ENCODE measurements around the gene GRHPR.
A peak's percentile ranks its signal among the peaks of the same experiment; 100 is the strongest.
"Not testable (repeated sequence)": the region's sequence is repeated elsewhere in the genome, so short reads cannot be mapped to it uniquely, and the experiment has no call there.

The GRHPR gene

DNA sequence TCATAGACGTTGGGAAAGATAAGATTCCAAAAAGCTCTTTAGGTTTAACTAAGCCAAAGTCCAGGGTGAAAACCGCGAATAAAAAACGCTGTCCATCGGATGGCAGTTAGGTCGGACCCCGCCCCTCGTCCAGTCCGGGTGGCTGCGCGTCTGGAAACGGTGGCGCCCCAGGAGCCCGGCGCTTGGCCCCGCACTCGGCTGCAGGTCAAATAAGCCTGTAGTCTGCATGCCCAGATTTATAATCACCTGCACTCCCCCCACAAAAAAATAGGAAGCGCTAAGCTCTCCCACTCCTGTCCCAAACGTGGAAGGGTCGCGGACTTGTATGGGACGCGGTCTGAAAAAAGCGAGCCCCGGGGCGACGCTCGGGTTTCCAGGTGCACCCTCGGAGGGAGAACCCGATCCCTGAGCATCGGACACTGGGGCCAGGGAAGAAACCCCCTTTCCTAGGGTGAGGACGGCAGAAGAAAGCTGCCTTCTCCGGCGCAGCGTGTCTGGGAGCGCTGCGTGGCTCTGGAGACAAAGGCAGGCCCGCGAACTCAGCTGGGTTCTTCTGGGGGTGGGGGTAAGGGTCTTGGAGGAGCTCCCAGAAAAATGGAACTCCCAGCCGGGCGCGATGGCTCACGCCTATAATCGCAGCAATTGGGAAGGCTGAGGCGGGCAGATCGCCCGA lies 43.7 kb downstream of the GRHPR start:
- H3K36me3 ChIP-seq (ENCODE audit: low read length) = no peaks in the 10 kb centered on the region
- peak overlapping the region; percentile 80 for H3K4me2 ChIP-seq (ENCODE audit: low read depth, low read length, poor library complexity, severe bottlenecking)
- no peaks in the 10 kb centered on the region for H3K9me2 ChIP-seq (replicated peaks; ENCODE audit: insufficient read depth, low read length)
- peaks cover 37% of the 10 kb centered on the region for H3K79me2 ChIP-seq (ENCODE audit: insufficient read depth, low read length)
- peaks cover 11% of the 10 kb centered on the region; the same call in 1 of the 2 replicates for H3F3A ChIP-seq (ENCODE audit: insufficient read depth)
- no peaks in the 10 kb centered on the region for H3K9me3 ChIP-seq (ENCODE audit: insufficient read depth, low read length)
- TF ChIP-seq EZH2phosphoT487 (conservative IDR thresholded peaks at IDR 0.05; ENCODE audit: low read length) (no peak), CTCF (IDR thresholded peaks at IDR 0.05; ENCODE audit: insufficient read depth, low read length, poor library complexity, severe bottlenecking) (no peak)
- peak overlapping the region; percentile 65 for H3K4me3 ChIP-seq (ENCODE audit: insufficient read depth, low read length, poor library complexity, severe bottlenecking)
- peak overlapping the region; percentile 72 for H3K27ac ChIP-seq (ENCODE audit: low read depth, low read length)
- no peaks in the 10 kb centered on the region for H3K27me3 ChIP-seq (ENCODE audit: low read length)
- H3K9ac ChIP-seq (ENCODE audit: low read length) = peak overlapping the region; percentile 86
- peak overlapping the region; percentile 77 for H2AFZ ChIP-seq (ENCODE audit: low read depth, low read length, severe bottlenecking)
- peaks cover 9% of the 10 kb centered on the region; the same call in 1 of the 2 replicates for H4K20me1 ChIP-seq (ENCODE audit: low read depth, low read length)

GRCh38 chr9:37467530-37467929 lies 45.0 kb downstream of the GRHPR start:
- not testable (repeated sequence) for H4K20me1 ChIP-seq (ENCODE audit: low read depth, low read length); H3K27ac ChIP-seq (ENCODE audit: low read depth, low read length); H2AFZ ChIP-seq (ENCODE audit: low read depth, low read length, severe bottlenecking); H3K4me2 ChIP-seq (ENCODE audit: low read depth, low read length, poor library complexity, severe bottlenecking); H3K9me3 ChIP-seq (ENCODE audit: insufficient read depth, low read length); H3K27me3 ChIP-seq (ENCODE audit: low read length); H3K9me2 ChIP-seq (replicated peaks; ENCODE audit: insufficient read depth, low read length); H3K4me3 ChIP-seq (ENCODE audit: insufficient read depth, low read length, poor library complexity, severe bottlenecking); H3K36me3 ChIP-seq (ENCODE audit: low read length); H3K9ac ChIP-seq (ENCODE audit: low read length)
- Histone ChIP-seq H3F3A (ENCODE audit: insufficient read depth) (peaks cover 14% of the 10 kb centered on the region; the same call in 1 of the 2 replicates), H3K79me2 (ENCODE audit: insufficient read depth, low read length) (peaks cover 23% of the 10 kb centered on the region)

DNA sequence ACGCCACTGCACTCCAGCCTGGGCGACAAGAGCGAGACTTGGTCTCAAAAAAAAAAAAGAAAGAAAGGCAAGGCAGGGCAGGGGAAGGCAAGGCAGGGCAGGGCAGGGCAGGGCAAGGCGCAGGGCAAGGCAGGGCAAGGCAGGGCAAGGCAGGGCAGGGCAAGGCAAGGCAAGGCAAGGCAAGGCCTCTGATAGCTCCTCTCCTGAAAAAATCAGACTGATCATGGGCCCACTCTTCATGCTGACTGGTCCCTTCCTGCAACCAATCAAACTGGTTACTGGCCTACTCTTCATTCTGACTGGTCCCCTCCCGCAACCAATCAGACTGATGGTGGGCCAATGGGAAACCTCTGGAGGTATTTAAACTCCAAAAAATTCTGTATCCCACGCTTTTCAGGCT lies 46.1 kb downstream of the GRHPR start:
- H3F3A ChIP-seq (ENCODE audit: insufficient read depth) = peaks cover 14% of the 10 kb centered on the region; the same call in 1 of the 2 replicates
- H3K9ac ChIP-seq (ENCODE audit: low read length) = no peak overlapping the region
- peaks cover 12% of the 10 kb centered on the region for H3K79me2 ChIP-seq (ENCODE audit: insufficient read depth, low read length)
- no peak overlapping the region for H3K4me3 ChIP-seq (ENCODE audit: insufficient read depth, low read length, poor library complexity, severe bottlenecking)
- H3K36me3 ChIP-seq (ENCODE audit: low read length) = no peaks in the 10 kb centered on the region
- no peak overlapping the region for H2AFZ ChIP-seq (ENCODE audit: low read depth, low read length, severe bottlenecking)
- no peaks in the 10 kb centered on the region for H3K9me2 ChIP-seq (replicated peaks; ENCODE audit: insufficient read depth, low read length)
- no peaks in the 10 kb centered on the region for H3K27me3 ChIP-seq (ENCODE audit: low read length)
- H3K9me3 ChIP-seq (ENCODE audit: insufficient read depth, low read length) = no peaks in the 10 kb centered on the region
- TF ChIP-seq EZH2phosphoT487 (conservative IDR thresholded peaks at IDR 0.05; ENCODE audit: low read length) = no peak
- TF ChIP-seq CTCF (IDR thresholded peaks at IDR 0.05; ENCODE audit: insufficient read depth, low read length, poor library complexity, severe bottlenecking) = no peak
- H3K4me2 ChIP-seq (ENCODE audit: low read depth, low read length, poor library complexity, severe bottlenecking) = no peak overlapping the region
- peaks cover 7% of the 10 kb centered on the region; the same call in 1 of the 2 replicates for H4K20me1 ChIP-seq (ENCODE audit: low read depth, low read length)
- H3K27ac ChIP-seq (ENCODE audit: low read depth, low read length) = no peak overlapping the region

GRCh38 chr9:37471942-37472684 lies 49.6 kb downstream of the GRHPR start:
- H3K27ac ChIP-seq (ENCODE audit: low read depth, low read length) = no peak overlapping the region
- H3F3A ChIP-seq (ENCODE audit: insufficient read depth) = 0 out of 2 replicates have a peak, but pooled peaks cover 6% of the 10 kb centered on the region
- peaks cover 11% of the 10 kb centered on the region; the same call in 1 of the 2 replicates for H3K9me3 ChIP-seq (ENCODE audit: insufficient read depth, low read length)
- H4K20me1 ChIP-seq (ENCODE audit: low read depth, low read length) = no peaks in the 10 kb centered on the region
- H2AFZ ChIP-seq (ENCODE audit: low read depth, low read length, severe bottlenecking) = no peak overlapping the region
- peak overlapping the region; percentile 20 for H3K4me2 ChIP-seq (ENCODE audit: low read depth, low read length, poor library complexity, severe bottlenecking)
- H3K9ac ChIP-seq (ENCODE audit: low read length) = no peak overlapping the region
- H3K79me2 ChIP-seq (ENCODE audit: insufficient read depth, low read length) = no peaks in the 10 kb centered on the region
- no peak overlapping the region for H3K4me3 ChIP-seq (ENCODE audit: insufficient read depth, low read length, poor library complexity, severe bottlenecking)
- H3K9me2 ChIP-seq (replicated peaks; ENCODE audit: insufficient read depth, low read length) = no peaks in the 10 kb centered on the region
- H3K27me3 ChIP-seq (ENCODE audit: low read length) = no peaks in the 10 kb centered on the region
- peaks cover 8% of the 10 kb centered on the region for H3K36me3 ChIP-seq (ENCODE audit: low read length)
- TF ChIP-seq CTCF (IDR thresholded peaks at IDR 0.05; ENCODE audit: insufficient read depth, low read length, poor library complexity, severe bottlenecking) (no peak), EZH2phosphoT487 (conservative IDR thresholded peaks at IDR 0.05; ENCODE audit: low read length) (no peak)

DNA sequence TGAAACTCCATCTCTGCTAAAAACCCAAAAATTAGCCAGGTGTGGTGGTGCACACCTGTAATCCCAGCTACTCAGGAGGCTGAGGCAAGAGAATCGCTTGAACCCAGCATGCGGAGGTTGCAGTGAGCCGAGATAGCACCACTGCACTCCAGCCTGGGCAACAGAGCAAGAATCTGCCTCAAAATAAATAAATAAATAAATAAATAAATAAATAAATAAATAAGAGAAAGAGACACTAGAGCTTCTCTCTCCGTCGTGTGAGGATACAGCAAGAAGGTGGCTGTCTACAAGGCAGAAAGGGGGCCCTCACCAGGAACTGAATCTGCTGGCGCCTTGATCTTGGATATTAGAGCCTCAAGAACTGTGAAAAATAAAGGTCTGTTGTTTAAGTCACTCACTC lies 51.5 kb downstream of the GRHPR start:
- not testable (repeated sequence) for H3K27ac ChIP-seq (ENCODE audit: low read depth, low read length); H3K4me2 ChIP-seq (ENCODE audit: low read depth, low read length, poor library complexity, severe bottlenecking); H3K9me2 ChIP-seq (replicated peaks; ENCODE audit: insufficient read depth, low read length); H3K79me2 ChIP-seq (ENCODE audit: insufficient read depth, low read length); H4K20me1 ChIP-seq (ENCODE audit: low read depth, low read length); H3K4me3 ChIP-seq (ENCODE audit: insufficient read depth, low read length, poor library complexity, severe bottlenecking); H3F3A ChIP-seq (ENCODE audit: insufficient read depth); H3K36me3 ChIP-seq (ENCODE audit: low read length); H3K9ac ChIP-seq (ENCODE audit: low read length); H3K27me3 ChIP-seq (ENCODE audit: low read length); H2AFZ ChIP-seq (ENCODE audit: low read depth, low read length, severe bottlenecking)
- peaks cover 11% of the 10 kb centered on the region; the same call in 1 of the 2 replicates for H3K9me3 ChIP-seq (ENCODE audit: insufficient read depth, low read length)
